Common myeloid progenitor, CD34-positive (primary cell): ENCODE results near the gene PRSS33.

Experiments
- CTCF ChIA-PET: fragments of 350-600 bp; sonication (Branson Sonifier 250); formaldehyde crosslinking; loops from one replicate; lab custom pipeline; 2021; ENCODE audit warnings: antibody characterized with exemption; lab: Charles Lee
- POLR2A ChIA-PET: fragments of 350-600 bp; sonication (Branson Sonifier 250); formaldehyde crosslinking; loops from one replicate; lab custom pipeline; 2021; ENCODE audit warnings: antibody characterized with exemption; lab: Charles Lee
- DNase-seq, 3 donors: peaks; one replicate each; pipeline versions ENCODE4 v3.0.0 to v3.0.0-alpha.2; 2013
- H3K27ac ChIP-seq, 2 experiments: 1 replicate in 1 of 2; 2 replicates in 1 of 2; pipeline ENCODE4 v1.7.0; 2013; ENCODE audit warnings: inconsistent platforms in 2 of 2, low read length in 2 of 2, mild to moderate bottlenecking in 2 of 2, low read depth in 1 of 2, moderate library complexity in 1 of 2; ENCODE audit not compliant: severe bottlenecking in 2 of 2, insufficient read depth in 1 of 2, poor library complexity in 1 of 2
- H3K27me3 ChIP-seq, 5 experiments: replicated peaks in 2 of 5; 1 replicate in 3 of 5; 2 replicates in 2 of 5; pipeline versions ENCODE4 v1.6.1 to v1.7.0; 2013; ENCODE audit warnings: low read length in 4 of 5, mild to moderate bottlenecking in 2 of 5, moderate library complexity in 2 of 5, inconsistent platforms in 1 of 5; ENCODE audit not compliant: insufficient read depth in 5 of 5, control insufficient read depth in 4 of 5
- H3K36me3 ChIP-seq, 4 experiments: 1 replicate in 2 of 4; 2 replicates in 2 of 4; pipeline versions ENCODE4 v1.6.1 to v1.7.0; 2013; ENCODE audit warnings: low read length in 3 of 4, control low read depth in 1 of 4, mild to moderate bottlenecking in 1 of 4; ENCODE audit not compliant: control insufficient read depth in 4 of 4, insufficient read depth in 4 of 4
- H3K4me1 ChIP-seq, 4 experiments: 1 replicate in 3 of 4; 2 replicates in 1 of 4; pipeline versions ENCODE4 v1.6.1 to v1.7.1; 2013; ENCODE audit warnings: low read length in 3 of 4, mild to moderate bottlenecking in 3 of 4, control low read depth in 1 of 4, inconsistent platforms in 1 of 4, moderate library complexity in 1 of 4; ENCODE audit not compliant: control insufficient read depth in 4 of 4, insufficient read depth in 4 of 4; ENCODE audit errors: control extremely low read depth in 1 of 4
- H3K4me3 ChIP-seq, 7 experiments: 1 replicate in 4 of 7; 2 replicates in 3 of 7; pipeline versions ENCODE4 v1.5.1 to v1.7.0; 2013; ENCODE audit warnings: mild to moderate bottlenecking in 7 of 7, low read length in 6 of 7, moderate library complexity in 6 of 7, inconsistent platforms in 2 of 7, low read depth in 2 of 7, control low read depth in 1 of 7; ENCODE audit not compliant: insufficient read depth in 4 of 7, control insufficient read depth in 1 of 7; ENCODE audit errors: extremely low read depth in 1 of 7
- H3K9me3 ChIP-seq, 5 experiments: 1 replicate in 4 of 5; 2 replicates in 1 of 5; pipeline versions ENCODE4 v1.6.1 to v1.7.1; 2013; ENCODE audit warnings: low read length in 4 of 5, mild to moderate bottlenecking in 2 of 5, inconsistent platforms in 1 of 5, low read depth in 1 of 5, moderate library complexity in 1 of 5; ENCODE audit not compliant: control insufficient read depth in 4 of 5, insufficient read depth in 2 of 5; ENCODE audit errors: control extremely low read depth in 1 of 5
- WGBS: methylation state at CpG from one replicate; pipeline ENCODE4 v1.1.5; 2013; ENCODE audit not compliant: insufficient coverage; 5-methylcytosine and 5-hydroxymethylcytosine counted together

The PRSS33 gene

DNA sequence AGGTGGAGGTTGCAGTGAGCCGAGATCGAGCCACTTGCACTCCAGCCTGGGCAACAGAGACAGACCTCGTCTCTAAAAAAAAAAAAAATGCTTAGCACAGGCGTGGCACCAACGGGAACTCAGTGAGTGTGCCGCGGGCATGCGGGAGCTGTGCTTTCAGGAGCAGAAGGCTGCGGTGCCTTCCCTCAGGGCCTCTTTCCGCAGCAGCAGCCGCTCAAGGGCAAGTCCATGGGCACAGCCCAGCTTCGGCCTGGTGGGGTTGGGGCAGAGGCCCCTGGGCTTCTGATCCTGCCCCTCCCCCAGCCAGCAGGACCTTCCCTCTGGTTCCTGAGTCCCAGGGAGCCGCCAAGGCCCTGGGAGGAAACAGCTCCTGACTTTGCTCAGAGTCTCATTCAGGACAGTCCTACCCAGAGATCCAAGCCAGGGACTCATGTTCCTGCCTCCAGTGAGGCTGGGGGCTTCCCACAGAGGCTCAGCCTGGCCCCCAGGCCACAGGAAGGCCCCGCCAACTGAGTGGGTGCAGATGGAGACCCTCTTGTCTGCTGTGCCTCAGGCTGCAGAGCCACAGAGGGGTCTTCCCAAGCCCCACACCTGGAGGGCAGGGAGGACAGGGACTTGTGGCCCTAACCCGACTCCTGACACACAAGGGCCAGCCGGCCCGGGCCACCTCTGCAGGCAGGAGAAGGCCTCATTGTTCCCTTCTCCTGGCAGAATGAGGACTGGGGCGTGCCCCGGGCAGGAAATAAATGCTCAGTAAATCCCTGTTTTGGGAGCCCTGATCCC, 39.4 kb upstream of the PRSS33 start:
- no peaks in the 10 kb centered on the region for H3K36me3 ChIP-seq
- POLR2A ChIA-PET, result no interaction called here
- CTCF ChIA-PET, result no interaction called here
- H3K4me3 ChIP-seq, result no peak overlapping the region
- H3K27me3 ChIP-seq, result no peaks in the 10 kb centered on the region
- no peaks in the 10 kb centered on the region for H3K9me3 ChIP-seq
- DNase-seq, result no peak
- no peak overlapping the region for H3K27ac ChIP-seq
- WGBS, result 91% methylated on average over 11 of the region's 19 CpGs
- peaks cover 0 to 20% (median 16%) of the 10 kb centered on the region in 4 experiments for H3K4me1 ChIP-seq

DNA sequence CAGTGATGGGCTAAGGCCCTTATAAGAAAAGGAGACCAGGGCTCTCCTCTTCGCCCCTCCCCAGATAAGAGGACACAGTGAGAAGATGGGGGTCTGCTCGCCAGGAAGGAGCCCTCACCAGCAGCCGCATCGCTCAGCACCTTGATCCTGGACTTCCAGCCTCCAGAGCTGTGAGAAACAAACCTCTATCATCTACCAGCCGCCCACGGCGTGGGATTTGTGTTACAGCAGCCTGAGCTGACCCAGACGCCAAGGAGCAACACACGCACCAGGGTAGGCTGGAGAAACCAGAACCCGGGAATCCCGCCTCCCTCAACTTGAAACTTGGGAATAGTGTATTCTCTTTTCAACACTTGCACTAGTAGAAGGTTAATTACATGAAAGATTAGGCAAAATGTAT, 38.5 kb upstream of the PRSS33 start:
- ChIA-PET CTCF (no interaction called here), POLR2A (no interaction called here)
- Histone ChIP-seq H3K4me3 (no peak overlapping the region), H3K27ac (no peak overlapping the region), H3K9me3 (no peaks in the 10 kb centered on the region), H3K36me3 (no peaks in the 10 kb centered on the region), H3K4me1 (peaks cover 0 to 20% (median 16%) of the 10 kb centered on the region in 4 experiments), H3K27me3 (no peaks in the 10 kb centered on the region)
- no peak for DNase-seq
- 96% methylated on average over 11 of the region's 11 CpGs for WGBS

DNA sequence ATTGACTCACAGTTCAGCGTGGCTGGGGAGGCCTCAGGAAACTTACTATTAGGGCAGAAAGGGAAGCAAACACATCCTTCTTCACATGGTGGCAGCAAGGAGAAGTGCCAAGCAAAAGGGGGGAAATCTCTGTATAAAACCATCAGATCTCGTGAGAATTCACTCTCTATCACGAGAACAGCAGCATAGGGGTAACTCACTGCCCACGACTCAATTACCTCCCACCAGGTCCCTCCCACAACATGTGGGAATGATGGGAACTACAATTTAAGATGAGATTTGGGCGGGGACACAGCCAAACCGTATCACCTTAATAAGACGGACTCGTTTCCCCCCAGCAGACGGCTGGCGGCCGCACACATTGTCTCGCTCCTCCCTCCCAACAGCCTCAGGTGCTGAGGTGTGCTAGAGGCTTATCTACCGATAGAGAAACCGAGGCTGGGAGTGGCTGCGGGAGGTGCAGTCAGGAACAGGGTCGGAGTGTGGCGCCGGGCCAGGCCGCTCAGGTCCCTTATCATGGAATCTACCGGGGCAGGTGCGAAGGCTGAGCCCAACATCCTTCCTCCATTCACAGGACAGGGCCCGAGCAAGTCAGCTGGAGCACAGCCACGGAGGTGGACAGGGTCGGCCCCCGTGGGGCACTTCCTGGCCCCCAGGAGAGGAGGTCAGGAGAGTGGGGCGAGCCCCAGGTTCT, 37.8 kb upstream of the PRSS33 start:
- Histone ChIP-seq H3K4me1 (peaks cover 0 to 13% (median 11%) of the 10 kb centered on the region in 4 experiments), H3K9me3 (no peaks in the 10 kb centered on the region), H3K4me3 (no peak overlapping the region), H3K27me3 (no peaks in the 10 kb centered on the region), H3K36me3 (no peaks in the 10 kb centered on the region), H3K27ac (no peak overlapping the region)
- no peak for DNase-seq
- ChIA-PET POLR2A (no interaction called here), CTCF (no interaction called here)
- WGBS, result 85% methylated on average over 21 of the region's 26 CpGs

DNA sequence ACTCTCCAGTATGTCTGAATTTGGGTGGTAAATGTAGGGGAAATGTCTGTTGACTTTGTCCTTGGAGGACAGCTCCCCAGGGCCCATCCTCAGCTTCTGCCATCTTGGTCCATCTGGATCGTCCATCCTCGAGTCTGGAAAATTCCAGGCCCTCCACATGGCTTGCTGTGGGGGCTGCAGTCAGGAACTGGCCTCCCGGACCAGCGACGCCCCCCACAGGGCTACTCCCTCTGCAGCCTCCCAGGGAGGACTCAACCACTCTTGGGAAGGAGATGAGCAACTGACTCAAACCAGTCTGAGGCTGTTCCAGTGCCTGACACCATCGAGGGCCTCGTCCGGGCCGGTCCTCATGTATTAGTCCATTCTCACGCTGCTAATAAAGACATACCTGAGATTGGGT, 37.3 kb upstream of the PRSS33 start:
- no peaks in the 10 kb centered on the region for H3K36me3 ChIP-seq
- WGBS, result 89% methylated on average over 4 of the region's 10 CpGs
- H3K27ac ChIP-seq, result no peak overlapping the region
- DNase-seq, result no peak
- H3K4me3 ChIP-seq, result no peak overlapping the region
- CTCF ChIA-PET, result interaction anchor here (3.5 kb wide), 1 partner anchor 14 kb away, joined by 16 read pairs; no protein-coding TSS in a partner anchor
- H3K4me1 ChIP-seq, result peaks cover 0 to 7% (median 5%) of the 10 kb centered on the region in 4 experiments
- no peaks in the 10 kb centered on the region for H3K27me3 ChIP-seq
- H3K9me3 ChIP-seq, result no peaks in the 10 kb centered on the region
- POLR2A ChIA-PET, result no interaction called here

DNA sequence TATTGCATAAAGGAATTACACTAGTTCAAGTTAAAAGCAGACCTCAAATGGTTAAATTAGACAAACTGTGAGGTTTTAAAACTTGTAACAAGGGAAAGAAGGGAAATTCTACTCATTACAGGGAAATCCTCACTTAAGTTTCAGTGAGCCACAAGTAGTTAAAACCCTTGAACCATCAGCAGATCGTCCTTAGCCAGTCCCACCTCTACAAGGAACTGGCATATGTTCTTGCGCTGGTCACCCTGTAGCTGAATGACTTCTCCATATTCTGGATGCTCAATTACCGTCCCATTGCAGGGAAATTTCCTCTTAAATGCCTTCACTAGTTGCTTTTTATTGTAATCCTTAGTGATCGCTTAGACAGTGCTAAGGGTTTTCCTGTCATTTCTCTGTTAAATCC, 35.1 kb upstream of the PRSS33 start:
- DNase-seq, result no peak
- CTCF ChIA-PET, result interaction anchor here (1.0 to 3.5 kb wide), 4 partner anchors 9 to 35 kb away, joined by 3 to 16 read pairs (median 4); partner anchors contain the start of gene PRSS33
- 82% methylated on average over 4 of the region's 4 CpGs for WGBS
- Histone ChIP-seq H3K36me3 (no peaks in the 10 kb centered on the region), H3K9me3 (no peaks in the 10 kb centered on the region), H3K4me1 (no peaks in the 10 kb centered on the region), H3K27ac (no peak overlapping the region), H3K4me3 (no peak overlapping the region), H3K27me3 (no peaks in the 10 kb centered on the region)
- POLR2A ChIA-PET, result no interaction called here

DNA sequence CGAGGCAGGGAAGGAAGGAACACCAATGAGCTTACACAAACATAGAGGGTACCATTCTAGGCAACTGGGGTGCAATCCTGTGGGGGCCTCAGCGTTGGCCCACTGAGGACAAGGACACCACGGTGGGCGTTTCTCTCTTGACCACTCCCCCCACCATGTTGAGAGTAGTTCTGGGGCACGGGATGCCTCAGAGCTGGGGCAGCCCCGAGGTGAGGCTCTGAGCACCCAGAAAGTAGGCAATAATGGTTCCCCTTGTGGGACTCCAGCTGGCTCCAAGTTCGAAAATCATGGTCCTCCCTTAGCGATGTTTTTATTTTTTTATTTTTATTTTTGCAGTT, 34.8 kb upstream of the PRSS33 start:
- ChIA-PET POLR2A (no interaction called here), CTCF (interaction anchor here (1.0 to 3.5 kb wide), 3 partner anchors 9 to 99 kb away, joined by 3 to 16 read pairs (median 4); no protein-coding TSS in a partner anchor)
- Histone ChIP-seq H3K36me3 (no peaks in the 10 kb centered on the region), H3K4me1 (no peaks in the 10 kb centered on the region), H3K9me3 (no peaks in the 10 kb centered on the region), H3K4me3 (no peak overlapping the region), H3K27me3 (no peaks in the 10 kb centered on the region), H3K27ac (no peak overlapping the region)
- 82% methylated on average over 6 of the region's 8 CpGs for WGBS
- no peak for DNase-seq
